Measurements from ENCODE around the gene IFNL3.

GRCh38 chr19:39275578-39275977 lies 30.8 kb upstream of the IFNL3 start:
- TF ChIP-seq, protein P1, sequence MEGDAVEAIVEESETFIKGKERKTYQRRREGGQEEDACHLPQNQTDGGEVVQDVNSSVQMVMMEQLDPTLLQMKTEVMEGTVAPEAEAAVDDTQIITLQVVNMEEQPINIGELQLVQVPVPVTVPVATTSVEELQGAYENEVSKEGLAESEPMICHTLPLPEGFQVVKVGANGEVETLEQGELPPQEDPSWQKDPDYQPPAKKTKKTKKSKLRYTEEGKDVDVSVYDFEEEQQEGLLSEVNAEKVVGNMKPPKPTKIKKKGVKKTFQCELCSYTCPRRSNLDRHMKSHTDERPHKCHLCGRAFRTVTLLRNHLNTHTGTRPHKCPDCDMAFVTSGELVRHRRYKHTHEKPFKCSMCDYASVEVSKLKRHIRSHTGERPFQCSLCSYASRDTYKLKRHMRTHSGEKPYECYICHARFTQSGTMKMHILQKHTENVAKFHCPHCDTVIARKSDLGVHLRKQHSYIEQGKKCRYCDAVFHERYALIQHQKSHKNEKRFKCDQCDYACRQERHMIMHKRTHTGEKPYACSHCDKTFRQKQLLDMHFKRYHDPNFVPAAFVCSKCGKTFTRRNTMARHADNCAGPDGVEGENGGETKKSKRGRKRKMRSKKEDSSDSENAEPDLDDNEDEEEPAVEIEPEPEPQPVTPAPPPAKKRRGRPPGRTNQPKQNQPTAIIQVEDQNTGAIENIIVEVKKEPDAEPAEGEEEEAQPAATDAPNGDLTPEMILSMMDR (conservative IDR thresholded peaks at IDR 0.05; ENCODE audit: low read depth, low read length), result no peak
- no peak for TF ChIP-seq EZH2 (IDR thresholded peaks at IDR 0.05; ENCODE audit: borderline replicate concordance, low read depth, low read length, poor library complexity, severe bottlenecking)
